H7 (cell line): ENCODE results near the gene WDR33. TPM values are rescaled to one million over a fixed set of nuclear protein-coding genes. Genes with fewer than 3 reads are reported as not detected.
A peak's percentile ranks its signal among the peaks of the same experiment; 100 is the strongest.

Experiments
- DNase-seq: peaks from one replicate; pipeline ENCODE4 v3.0.0; 2012
- H3K27me3 ChIP-seq: 2 replicates; pipeline ENCODE4 v1.6.0; 2011; ENCODE audit warnings: mild to moderate bottlenecking, low read length; ENCODE audit not compliant: control insufficient read depth, insufficient read depth
- H3K36me3 ChIP-seq: replicated peaks from 2 replicates; pipeline ENCODE4 v1.5.1; 2011; ENCODE audit warnings: low read length; ENCODE audit not compliant: control insufficient read depth, insufficient read depth
- H3K4me3 ChIP-seq: 2 replicates; pipeline ENCODE4 v1.5.1; 2011; ENCODE audit warnings: low read depth, mild to moderate bottlenecking, control low read depth, low read length, moderate library complexity; ENCODE audit not compliant: insufficient read depth
- total RNA-seq: library from RNA; depleted of rRNA; stranded (reverse); fragments of >200 nt; shearing (Covaris generic); gene quantifications from 2 replicates; pipeline ENCODE4 v1.2.3, GENCODE V29; 2014

The WDR33 gene
- total RNA-seq, 1 experiment from 2014 or later = 43.3 TPM

DNA sequence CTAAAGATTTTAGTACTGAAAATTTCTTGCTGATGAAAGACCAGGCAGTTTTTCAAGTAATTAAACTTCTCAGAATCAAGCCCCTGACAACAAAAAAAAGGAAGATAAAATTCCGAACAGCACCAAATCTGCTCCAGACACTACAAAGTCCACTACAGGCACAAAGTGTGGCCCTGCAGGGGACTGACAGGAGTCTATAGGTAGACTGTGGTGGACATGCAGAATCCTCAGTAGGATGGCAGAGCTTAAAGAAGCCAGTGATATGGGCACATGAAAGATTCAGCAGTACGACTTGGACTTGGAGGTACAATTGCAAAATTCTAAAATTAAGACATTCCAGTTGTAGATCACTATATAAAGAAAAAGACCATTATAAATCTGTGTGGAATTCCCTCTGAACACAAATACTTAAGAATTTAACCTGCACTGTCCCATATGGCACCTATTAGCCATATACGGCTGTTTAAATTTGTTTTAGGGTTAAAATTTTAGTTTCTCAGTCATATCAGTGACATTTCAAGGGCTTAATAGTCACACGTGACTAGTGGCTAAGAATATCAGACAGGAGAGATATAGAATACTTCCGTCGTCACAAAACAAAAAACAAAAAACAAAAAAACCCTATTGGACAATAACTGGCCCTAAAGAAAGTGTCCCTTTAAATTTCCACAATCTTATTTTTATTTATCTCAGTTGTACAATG is 77.7 kb downstream of the WDR33 start:
- no peak for DNase-seq
- Histone ChIP-seq H3K4me3 (no peak overlapping the region), H3K36me3 (no peaks in the 10 kb centered on the region), H3K27me3 (no peaks in the 10 kb centered on the region)

GRCh38 chr2:127726158-127726880 is 84.7 kb downstream of the WDR33 start:
- Histone ChIP-seq H3K36me3 (peaks cover 12% of the 10 kb centered on the region), H3K4me3 (no peak overlapping the region), H3K27me3 (no peaks in the 10 kb centered on the region)
- no peak for DNase-seq

GRCh38 chr2:127722807-127723206 is 88.2 kb downstream of the WDR33 start:
- H3K4me3 ChIP-seq = no peak overlapping the region
- H3K36me3 ChIP-seq = peaks cover 26% of the 10 kb centered on the region
- no peak for DNase-seq
- no peaks in the 10 kb centered on the region for H3K27me3 ChIP-seq

DNA sequence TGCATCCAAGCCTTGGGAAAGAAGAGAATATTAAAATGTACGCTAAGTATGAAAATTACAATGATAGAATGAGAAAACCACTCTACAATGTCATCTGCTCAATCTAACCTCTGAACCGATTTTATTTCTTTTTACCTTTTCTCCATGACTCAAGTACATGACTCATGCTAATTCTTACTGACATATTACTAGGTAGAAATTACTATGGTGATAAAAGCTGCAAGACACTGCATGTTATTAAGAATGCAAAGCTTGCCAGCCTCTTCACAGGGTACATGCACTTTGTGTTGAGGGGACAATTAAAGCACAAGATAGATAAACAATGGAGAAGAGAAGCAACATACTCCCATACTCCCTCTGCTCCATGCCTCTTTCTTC is 89.0 kb downstream of the WDR33 start:
- Histone ChIP-seq H3K4me3 (no peak overlapping the region), H3K36me3 (peaks cover 26% of the 10 kb centered on the region), H3K27me3 (no peaks in the 10 kb centered on the region)
- DNase-seq = no peak

GRCh38 chr2:127721311-127721977 is 89.5 kb downstream of the WDR33 start:
- Histone ChIP-seq H3K36me3 (peaks cover 29% of the 10 kb centered on the region), H3K4me3 (no peak overlapping the region), H3K27me3 (no peaks in the 10 kb centered on the region)
- no peak for DNase-seq

DNA sequence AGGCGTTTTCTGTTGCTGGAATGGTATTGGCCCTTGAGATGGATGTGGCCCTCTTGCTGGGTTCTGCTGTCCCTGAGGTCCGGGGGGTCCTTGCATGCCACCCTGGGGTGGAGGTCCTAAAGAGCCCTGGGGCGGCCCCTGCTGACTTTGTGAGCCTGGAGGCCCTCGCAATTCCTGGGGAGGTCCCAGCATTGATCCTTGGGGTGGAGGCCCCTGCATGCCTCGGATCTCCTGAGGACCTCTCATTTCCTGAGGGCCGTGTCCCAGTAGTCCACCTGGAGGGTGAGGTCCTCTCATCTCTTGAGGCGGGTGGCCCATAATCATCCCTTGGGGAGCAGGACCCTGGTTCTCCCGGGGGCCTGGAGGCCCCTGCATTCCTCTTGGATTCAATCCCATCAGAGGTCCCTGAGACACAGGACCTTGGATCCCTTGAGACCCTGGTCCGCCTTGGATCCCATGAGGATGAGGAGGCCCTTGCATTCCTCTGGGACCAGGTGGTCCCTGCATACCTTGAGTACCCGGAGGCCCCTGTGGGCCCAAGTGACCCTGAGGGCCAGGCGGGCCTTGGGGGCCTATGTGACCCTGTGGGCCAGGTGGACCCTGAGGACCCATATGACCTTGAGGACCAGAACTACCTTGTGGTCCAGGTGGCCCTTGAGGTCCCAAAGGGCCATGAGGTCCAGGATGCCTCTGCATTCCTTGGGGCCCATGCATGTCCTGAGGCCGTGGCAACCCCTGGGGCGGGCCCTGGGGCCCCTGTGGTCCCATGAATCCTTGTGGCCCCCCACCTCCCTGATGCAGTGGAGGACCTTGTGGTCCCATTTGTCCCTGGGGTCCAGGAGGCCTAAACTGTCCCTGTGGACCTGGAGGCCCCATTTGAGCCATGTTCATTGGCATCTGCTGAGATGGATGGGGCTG is 91.4 kb downstream of the WDR33 start:
- DNase-seq = peak; percentile 23
- H3K27me3 ChIP-seq = no peaks in the 10 kb centered on the region
- peaks cover 36% of the 10 kb centered on the region for H3K36me3 ChIP-seq
- no peak overlapping the region for H3K4me3 ChIP-seq

- no peaks in the 10 kb centered on the region for H3K27me3 ChIP-seq
- no peak for DNase-seq
- H3K4me3 ChIP-seq = no peak overlapping the region
- H3K36me3 ChIP-seq = peaks cover 41% of the 10 kb centered on the region
Measured at GRCh38 chr2:127718271-127718670, 92.7 kb downstream of the WDR33 start.

DNA sequence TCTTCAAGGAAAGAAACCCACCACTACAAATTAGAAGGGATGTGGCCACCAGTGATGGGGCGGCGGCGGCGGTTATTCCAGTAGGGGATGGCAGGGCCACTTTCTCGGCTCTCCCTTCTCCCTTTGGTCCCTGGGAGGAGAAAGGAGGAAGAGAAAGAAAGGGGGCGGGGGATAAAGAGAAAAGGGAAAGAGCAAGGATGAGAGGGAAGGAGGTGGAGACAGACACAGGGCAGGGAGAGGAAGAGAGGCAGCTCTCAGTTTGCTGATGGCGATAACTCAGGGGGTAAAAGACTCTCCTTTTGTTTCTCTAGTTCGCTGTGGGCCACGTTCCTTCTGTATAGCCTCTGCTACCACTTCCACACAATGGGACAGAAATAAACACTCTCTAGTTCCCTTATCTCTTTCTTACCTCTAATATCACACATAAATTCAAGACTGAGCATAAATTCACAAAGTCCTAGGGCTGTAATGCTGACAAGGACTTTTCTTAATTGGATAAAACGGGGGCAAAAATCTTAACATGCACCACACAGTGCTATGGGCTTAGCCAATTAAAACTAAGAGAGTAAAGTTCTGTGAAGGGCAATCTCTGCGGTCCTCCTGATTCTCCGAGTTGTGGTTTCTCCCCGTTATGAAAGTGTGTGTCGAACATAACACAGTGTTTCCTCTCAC is 95.1 kb downstream of the WDR33 start:
- peaks cover 32% of the 10 kb centered on the region for H3K36me3 ChIP-seq
- no peaks in the 10 kb centered on the region for H3K27me3 ChIP-seq
- no peak overlapping the region for H3K4me3 ChIP-seq
- DNase-seq = peak; percentile 46

DNA sequence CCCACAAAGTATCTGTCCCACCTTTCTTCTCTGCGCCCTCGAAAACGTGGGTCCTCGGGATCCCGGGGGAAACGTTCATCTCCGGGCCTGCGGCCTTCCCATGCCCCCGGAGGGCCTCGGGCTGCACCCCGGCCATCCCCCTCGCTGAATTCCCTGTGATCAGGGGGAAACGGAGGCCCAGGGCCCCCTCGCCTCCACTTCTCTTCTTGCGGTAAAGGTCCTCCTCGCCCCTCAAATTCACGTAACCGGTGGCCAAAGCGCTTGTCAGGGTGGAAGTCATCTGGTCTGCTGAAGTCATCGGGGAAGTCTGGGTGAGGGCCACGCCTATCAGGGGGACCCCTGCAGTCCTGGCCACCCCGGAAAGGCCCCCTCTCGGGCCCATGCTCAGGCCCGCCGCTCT is 97.4 kb downstream of the WDR33 start:
- Histone ChIP-seq H3K4me3 (no peak overlapping the region), H3K36me3 (peaks cover 27% of the 10 kb centered on the region), H3K27me3 (no peaks in the 10 kb centered on the region)
- DNase-seq = peak; percentile 34

GRCh38 chr2:127712999-127713398 is 98.0 kb downstream of the WDR33 start:
- DNase-seq = no peak
- no peak overlapping the region for H3K4me3 ChIP-seq
- peaks cover 31% of the 10 kb centered on the region for H3K36me3 ChIP-seq
- no peaks in the 10 kb centered on the region for H3K27me3 ChIP-seq

- DNase-seq = no peak
- Histone ChIP-seq H3K4me3 (no peak overlapping the region), H3K36me3 (peaks cover 32% of the 10 kb centered on the region), H3K27me3 (no peaks in the 10 kb centered on the region)
Measured at GRCh38 chr2:127709336-127709735, 101.6 kb downstream of the WDR33 start.

DNA sequence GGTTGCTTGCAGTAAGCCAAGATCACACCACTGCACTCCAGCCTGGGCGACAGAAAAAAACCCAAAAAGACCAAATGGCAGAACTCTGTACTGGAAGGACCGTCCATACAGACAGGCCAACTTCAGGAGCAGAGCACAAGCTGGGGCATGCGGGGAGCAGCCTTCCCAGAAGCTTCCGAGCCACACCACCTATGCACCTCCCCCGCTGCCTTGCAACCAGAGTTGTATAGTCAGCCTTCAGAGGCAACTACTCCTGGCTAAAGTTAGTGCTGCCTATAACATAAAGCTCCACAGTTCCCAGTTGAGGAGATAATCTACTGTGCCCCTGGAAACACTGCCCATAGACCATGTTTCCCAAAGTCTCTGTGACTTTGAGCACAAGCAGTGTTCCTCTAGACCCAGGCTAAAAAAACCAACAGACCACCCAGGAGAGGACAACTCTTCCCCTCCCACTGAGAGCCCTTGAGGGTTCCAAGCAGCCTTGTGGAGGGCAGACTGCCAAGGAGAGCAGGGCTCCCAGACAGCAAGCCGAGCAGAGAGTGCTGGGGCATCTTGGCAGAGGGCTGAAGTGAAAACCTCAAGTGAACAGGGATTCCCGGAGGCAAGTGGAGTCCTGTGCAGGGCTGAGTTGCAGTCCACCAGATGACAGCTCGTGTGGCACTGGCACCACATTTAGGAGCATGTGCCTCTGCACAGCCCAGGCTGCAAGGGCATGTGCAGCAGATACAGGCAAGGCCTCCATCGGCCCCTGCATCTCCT is 102.9 kb downstream of the WDR33 start:
- Histone ChIP-seq H3K36me3 (peaks cover 26% of the 10 kb centered on the region), H3K27me3 (no peaks in the 10 kb centered on the region)

GRCh38 chr2:127706215-127706990 is 104.6 kb downstream of the WDR33 start:
- Histone ChIP-seq H3K4me3 (no peak overlapping the region), H3K27me3 (no peaks in the 10 kb centered on the region), H3K36me3 (peaks cover 26% of the 10 kb centered on the region)
- DNase-seq = no peak

More for the DNA sequence above, 102.9 kb downstream of the WDR33 start:
- DNase-seq = no peak
- no peak overlapping the region for H3K4me3 ChIP-seq
